GM20431 (cell line): ENCODE data around the gene ADAMTS1.

Source experiments
- in situ Hi-C: fragments of 300-500 bp; cut with MseI, MboI; formaldehyde crosslinking; loops from one replicate; pipeline ENCODE4 v1.15.0; 2020; ENCODE audit warnings: low sequenced_read_pairs; ENCODE audit not compliant: unreplicated experiment

Gene ADAMTS1

DNA sequence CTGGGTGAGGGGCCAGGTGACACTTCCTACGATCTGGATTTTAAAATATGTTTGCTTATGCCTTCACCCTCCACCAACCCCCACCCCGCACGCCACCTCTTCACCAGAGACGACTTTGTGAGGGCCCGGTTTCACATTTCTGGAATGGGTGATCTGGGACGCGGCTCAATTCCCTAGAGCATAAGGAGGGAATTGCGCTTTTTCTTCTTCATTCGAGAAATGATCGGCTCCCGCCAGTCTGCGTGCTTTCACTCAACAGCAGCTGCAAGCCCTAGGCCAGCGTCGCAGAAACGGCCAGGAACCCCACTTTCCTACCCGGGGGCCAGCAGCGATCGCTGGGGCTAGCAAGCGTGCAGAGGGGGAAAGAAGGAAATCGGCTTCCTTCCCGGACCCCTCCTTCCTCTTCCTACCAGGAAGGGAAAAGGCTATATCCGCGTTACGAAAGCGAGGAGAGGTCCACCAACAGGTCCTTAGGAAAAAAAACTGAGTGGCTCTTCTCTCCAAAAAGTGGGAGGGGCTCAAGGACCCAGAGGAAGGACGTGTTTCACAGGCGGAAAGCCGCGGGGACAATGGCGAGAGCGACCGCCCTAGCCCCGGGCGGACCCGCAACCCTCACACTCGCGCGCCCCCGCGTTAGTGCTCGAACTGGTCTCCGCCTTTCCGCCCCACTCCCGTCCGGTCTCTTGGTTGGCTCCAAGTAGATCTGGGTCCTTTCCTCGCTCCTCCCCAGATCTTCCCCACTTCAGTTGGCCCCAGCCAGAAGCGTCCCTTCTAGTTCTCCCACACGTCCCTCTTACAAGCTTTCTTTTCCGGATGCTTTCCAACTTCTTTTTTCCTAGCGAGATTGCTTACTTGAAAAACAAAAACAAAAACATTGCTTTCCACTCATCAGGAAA is 1.1 kb upstream of the ADAMTS1 start:
- in situ Hi-C loops: loop anchor here (25.0 kb wide), 1 partner anchor 1891 kb away; no protein-coding TSS in a partner anchor

GRCh38 chr21:26845759-26846035 is 488 bp upstream of the ADAMTS1 start:
- in situ Hi-C loops: loop anchor here (25.0 kb wide), 1 partner anchor 1892 kb away; no protein-coding TSS in a partner anchor

GRCh38 chr21:26844258-26845065 is 747 bp downstream of the ADAMTS1 start:
- in situ Hi-C loops: loop anchor here (25.0 kb wide), 1 partner anchor 1893 kb away; no protein-coding TSS in a partner anchor

DNA sequence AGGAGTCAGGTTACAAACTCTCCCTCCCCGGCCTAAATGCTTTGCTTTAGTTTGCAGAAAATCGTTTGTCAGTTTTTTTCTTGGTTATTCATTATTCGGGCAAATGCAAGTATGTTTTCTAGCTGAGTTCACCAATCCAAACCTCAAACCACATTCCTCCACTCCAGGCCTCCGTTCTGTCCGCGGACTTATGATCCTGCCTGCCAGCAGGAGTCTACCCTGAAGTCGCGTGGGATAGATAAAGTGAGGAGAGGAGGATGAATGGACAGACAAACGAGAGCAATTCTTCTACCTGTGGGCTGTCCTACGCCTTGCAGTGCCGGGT is 1.3 kb downstream of the ADAMTS1 start:
- in situ Hi-C loops: loop anchor here (25.0 kb wide), 1 partner anchor 1893 kb away; no protein-coding TSS in a partner anchor

DNA sequence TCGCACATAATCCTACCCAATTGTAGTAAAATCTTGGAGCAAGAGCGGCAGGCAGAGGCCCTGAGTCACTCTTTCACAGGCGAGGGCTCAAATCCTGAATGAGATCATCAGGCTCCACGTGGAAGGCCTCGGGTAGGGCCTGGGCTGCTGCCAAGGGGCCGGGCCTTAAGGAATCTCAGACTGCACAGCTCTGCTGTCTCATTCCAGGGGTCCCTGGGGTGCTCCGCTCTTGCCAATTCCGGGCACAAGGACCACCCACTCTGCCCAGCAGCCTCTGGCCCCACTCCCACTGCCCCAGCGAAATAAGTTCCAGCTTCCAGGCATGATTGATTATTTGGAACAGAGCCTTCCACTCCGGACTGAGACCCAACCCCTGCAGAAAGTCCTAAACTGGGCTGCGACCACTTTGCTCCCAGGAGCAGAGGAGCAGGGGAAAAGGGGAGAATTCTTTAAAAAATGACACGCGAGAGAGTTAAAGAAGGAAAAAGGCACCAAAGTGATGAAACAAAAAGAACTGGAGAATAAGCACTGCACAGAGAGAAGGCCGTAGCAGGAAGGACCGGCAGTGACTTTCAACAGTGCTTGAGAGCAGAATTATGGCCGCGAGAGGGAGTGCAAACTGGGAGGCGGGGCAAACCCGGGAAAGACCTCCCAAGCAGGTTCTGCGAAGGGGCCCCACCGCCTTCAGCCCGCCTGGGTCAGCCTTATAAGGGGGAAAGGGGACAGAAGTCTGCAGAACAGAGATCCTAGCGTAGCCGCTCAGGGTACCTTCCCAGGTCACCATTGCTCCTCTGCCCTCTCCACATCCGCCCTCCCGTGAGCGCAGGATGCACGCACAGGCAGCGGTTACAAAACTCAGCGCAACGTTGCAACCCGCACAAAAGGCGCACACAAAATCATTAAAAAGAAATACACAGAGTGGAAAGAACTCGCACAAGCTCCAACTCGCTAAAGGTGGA is 2.0 kb downstream of the ADAMTS1 start:
- in situ Hi-C loops: loop anchor here (25.0 kb wide), 1 partner anchor 1894 kb away; no protein-coding TSS in a partner anchor

DNA sequence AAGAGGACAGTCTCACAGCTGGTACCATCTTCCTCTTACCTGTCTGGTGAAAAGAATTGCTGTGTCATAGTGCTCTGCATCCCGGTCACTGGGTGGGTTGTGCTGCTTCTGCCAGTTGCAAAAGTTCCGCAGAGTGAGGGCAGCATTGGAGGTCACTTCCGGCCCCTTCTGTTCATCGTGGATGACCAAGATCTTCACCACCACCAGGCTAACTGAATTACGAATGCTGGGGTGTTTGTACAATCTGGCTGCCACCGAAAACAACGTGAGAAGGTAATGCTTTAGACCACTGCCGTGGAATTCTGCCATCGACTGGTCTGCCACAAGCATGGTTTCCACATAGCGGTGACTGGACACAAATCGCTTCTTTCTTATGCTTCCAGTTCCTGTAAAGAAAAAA is 2.9 kb downstream of the ADAMTS1 start:
- in situ Hi-C loops: loop anchor here (25.0 kb wide), 1 partner anchor 1895 kb away; no protein-coding TSS in a partner anchor

DNA sequence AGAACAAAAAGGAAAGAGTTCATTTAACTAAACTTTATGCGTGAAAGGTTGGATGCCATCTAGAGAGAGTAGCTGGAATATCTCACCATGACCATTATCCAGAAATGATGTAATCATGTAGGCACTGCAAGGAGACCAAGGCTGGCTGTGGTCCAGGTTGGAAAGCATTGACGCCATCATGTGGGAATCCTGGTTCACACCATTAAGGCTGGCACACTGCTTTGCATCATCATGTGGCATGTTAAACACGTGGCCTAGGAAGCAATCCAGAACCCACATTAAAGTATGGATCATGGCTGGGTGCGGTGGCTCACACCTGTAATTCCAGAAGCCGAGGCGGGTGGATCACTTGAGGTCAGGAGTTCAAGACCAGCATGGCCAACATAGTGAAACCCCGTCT is 4.3 kb downstream of the ADAMTS1 start:
- in situ Hi-C loops: loop anchor here (25.0 kb wide), 1 partner anchor 1896 kb away; no protein-coding TSS in a partner anchor

GRCh38 chr21:26840201-26840600 is 5.0 kb downstream of the ADAMTS1 start:
- in situ Hi-C loops: loop anchor here (25.0 kb wide), 1 partner anchor 1897 kb away; no protein-coding TSS in a partner anchor

DNA sequence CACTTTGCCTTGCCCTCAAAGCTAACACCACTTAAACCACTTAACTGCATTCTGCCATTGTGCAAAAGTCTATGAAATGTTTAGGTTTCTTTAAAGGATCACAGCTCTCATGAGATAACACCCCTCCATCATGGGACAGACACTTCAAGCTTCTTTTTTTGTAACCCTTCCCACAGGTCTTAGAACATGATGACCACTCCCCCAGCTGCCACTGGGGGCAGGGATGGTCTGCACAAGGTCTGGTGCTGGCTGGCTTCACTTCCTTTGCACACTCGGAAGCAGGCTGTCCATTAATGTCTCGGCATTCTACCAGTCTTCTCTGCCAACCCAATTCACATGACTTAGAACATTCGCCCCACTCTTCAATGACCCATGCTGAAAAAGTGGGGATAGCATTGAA is 7.7 kb downstream of the ADAMTS1 start:
- in situ Hi-C loops: loop anchor here (25.0 kb wide), 1 partner anchor 1900 kb away; no protein-coding TSS in a partner anchor

DNA sequence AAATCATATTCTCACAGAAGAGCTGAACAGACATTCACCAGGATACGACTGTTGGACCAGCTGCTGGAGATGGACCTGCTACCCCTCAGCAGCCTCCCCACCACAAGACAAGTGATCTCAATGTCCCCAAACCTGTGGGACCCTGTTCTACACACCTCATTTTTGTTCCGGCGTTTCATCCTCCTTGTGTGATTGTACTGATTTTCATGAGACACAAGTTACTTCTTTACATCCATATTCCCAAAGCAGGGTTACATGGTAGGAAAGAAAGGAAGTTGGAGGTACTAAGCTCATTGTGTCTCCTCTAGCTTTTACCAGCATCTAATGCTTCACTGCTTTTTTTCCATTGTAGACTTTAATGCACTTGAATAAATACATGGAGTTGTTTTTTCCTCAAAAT is 8.7 kb downstream of the ADAMTS1 start:
- in situ Hi-C loops: loop anchor here (25.0 kb wide), 1 partner anchor 1901 kb away; no protein-coding TSS in a partner anchor

GRCh38 chr21:26835714-26836265 is 9.4 kb downstream of the ADAMTS1 start:
- in situ Hi-C loops: loop anchor here (25.0 kb wide), 1 partner anchor 1902 kb away; no protein-coding TSS in a partner anchor

DNA sequence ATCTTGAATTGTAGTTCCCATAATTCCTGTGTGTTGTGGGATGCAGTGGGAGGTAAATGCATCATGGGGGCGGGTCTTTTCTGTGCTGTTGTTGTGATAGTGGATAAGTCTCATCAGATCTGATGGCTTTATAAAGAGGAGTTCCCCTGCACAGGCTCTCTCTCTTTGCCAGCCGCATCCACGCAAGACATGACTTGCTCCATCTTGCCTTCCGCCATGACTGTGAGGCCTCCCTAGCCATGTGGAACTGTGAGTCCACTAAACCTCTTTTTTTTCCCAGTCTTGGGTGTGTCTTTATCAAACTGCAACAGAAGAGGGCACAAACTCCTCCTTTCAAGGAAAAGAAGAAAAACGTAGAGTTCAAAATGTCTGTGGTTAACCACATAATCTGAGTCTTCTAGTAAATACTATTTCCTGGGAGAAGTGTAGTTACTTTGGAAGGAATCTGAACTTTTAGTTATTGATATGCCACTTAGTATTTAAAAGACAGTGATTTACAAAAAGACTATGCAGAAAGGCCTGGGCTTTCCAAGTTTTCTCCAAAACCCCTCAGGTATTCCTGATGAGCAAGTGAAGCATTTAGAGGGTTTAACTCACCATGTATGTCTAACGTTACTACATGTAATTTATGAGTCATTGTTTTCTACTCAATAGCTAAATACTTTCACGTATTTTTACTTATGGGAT is 10.0 kb downstream of the ADAMTS1 start:
- in situ Hi-C loops: loop anchor here (25.0 kb wide), 1 partner anchor 1902 kb away; no protein-coding TSS in a partner anchor

GRCh38 chr21:26834181-26834905 is 10.9 kb downstream of the ADAMTS1 start:
- in situ Hi-C loops: loop anchor here (25.0 kb wide), 1 partner anchor 1903 kb away; no protein-coding TSS in a partner anchor

- in situ Hi-C loops: loop anchor here (25.0 kb wide), 1 partner anchor 1904 kb away; no protein-coding TSS in a partner anchor
Observed at GRCh38 chr21:26833460-26833939, 11.7 kb downstream of the ADAMTS1 start.

- in situ Hi-C loops: loop anchor here (25.0 kb wide), 1 partner anchor 1904 kb away; no protein-coding TSS in a partner anchor
Observed at GRCh38 chr21:26833011-26833410, 12.2 kb downstream of the ADAMTS1 start.

GRCh38 chr21:26832546-26832945 is 12.7 kb downstream of the ADAMTS1 start:
- in situ Hi-C loops: loop anchor here (25.0 kb wide), 1 partner anchor 1905 kb away; no protein-coding TSS in a partner anchor

GRCh38 chr21:26826801-26827200 is 18.4 kb downstream of the ADAMTS1 start:
- in situ Hi-C loops: loop anchor here (25.0 kb wide), 1 partner anchor 1910 kb away; no protein-coding TSS in a partner anchor
